OCI-LY3 (cell line): Measurements from ENCODE around the gene IPO11.

ENCODE experiments used
- EZH2phosphoT487 ChIP-seq: fragments of 200-600 bp; shearing (Covaris generic); IDR thresholded peaks from 2 replicates; pipeline ENCODE4 v1.6.1; 2018; ENCODE audit warnings: antibody characterized with exemption, mixed run types, low read depth
- TF ChIP-seq, protein P1 (sequence below): fragments of 200-600, 300-600 bp; sonication (generic); IDR thresholded peaks from 2 replicates; pipeline ENCODE4 v1.5.1; 2014; ENCODE audit warnings: antibody characterized with exemption, low read length, low read depth

DNA sequence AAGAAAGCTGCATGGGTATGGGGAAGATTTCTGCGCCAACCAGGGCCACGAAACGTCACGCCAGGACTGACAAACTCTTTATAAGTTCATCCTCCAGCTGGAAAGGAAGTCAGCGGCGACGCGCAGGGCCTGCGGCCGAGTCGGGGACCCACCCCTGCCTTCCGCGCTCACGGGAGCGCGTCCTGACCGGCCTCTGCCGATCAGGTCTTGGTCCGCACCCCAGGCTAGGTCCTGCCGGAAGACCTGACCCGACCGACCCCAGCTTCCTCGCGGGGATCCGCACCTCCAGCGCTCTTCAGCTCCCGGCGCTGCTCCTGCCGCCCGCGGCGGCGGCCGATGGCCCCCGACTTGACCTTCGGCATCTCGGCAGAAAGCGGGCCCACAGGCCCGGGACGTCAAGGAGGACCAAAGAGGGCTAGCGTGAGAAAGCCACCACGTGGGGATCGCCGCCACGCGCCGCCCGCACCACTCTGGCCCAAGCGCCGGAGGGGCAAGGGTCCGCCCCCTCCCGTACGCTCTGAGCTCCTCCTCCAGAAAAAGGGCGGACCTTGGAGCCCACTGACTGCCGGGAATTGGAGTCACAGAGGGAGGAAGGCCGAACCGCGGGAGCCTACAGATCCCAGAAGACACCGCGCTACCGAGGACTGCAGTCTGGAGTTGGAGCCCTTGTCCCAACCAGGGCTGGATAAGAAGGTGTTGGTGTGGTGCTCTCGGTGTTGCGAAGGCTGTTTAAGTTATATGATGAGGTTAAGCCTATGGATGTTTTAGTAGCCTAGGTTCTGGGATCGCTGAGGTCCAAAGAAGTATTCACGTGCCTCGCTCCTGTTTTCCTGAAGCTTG lies 8.9 kb upstream of the IPO11 start, which contains the start of gene DIMT1:
- TF ChIP-seq, protein P1, sequence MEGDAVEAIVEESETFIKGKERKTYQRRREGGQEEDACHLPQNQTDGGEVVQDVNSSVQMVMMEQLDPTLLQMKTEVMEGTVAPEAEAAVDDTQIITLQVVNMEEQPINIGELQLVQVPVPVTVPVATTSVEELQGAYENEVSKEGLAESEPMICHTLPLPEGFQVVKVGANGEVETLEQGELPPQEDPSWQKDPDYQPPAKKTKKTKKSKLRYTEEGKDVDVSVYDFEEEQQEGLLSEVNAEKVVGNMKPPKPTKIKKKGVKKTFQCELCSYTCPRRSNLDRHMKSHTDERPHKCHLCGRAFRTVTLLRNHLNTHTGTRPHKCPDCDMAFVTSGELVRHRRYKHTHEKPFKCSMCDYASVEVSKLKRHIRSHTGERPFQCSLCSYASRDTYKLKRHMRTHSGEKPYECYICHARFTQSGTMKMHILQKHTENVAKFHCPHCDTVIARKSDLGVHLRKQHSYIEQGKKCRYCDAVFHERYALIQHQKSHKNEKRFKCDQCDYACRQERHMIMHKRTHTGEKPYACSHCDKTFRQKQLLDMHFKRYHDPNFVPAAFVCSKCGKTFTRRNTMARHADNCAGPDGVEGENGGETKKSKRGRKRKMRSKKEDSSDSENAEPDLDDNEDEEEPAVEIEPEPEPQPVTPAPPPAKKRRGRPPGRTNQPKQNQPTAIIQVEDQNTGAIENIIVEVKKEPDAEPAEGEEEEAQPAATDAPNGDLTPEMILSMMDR: no peak
- TF ChIP-seq EZH2phosphoT487: no peak
